K562 (cell line): Measurements from ENCODE around the gene TDRKH.

Experiments used
- CBX5 ChIP-seq: IDR thresholded peaks from 2 replicates; pipeline ENCODE4 v1.6.1; 2014; ENCODE audit warnings: low read depth, borderline replicate concordance
- ZBTB8A ChIP-seq: fragments of 450-650 bp; IDR thresholded peaks from 2 replicates; pipeline ENCODE4 v1.6.1; 2018; ENCODE audit warnings: mild to moderate bottlenecking, moderate library complexity; ENCODE audit not compliant: partially characterized antibody

DNA sequence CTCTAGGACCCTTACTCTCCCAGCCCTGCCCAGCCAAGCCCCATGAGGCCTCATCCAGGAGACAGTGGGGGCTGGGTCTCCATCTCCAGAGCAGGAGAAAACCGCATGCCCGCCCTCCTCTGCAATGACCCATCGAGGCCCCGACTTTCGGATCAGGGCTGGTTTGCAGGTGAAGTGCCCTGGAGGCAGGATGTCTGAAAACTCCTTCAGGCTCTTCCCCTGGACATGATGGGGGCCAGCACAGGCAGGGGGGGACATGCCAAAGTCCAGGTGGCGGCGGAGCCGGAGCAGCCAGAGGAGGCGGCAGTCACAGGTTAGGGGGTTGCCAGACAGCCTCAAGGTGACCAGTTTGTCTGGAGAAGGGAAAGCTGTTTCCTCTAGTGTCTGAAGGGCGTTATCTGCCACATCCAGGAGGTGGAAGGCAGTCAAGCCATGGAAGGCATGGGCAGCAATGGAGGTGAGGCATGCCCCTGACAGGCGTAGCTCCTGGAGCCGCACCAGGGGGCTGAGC lies 11.1 kb upstream of the TDRKH start:
- TF ChIP-seq CBX5 (no peak), ZBTB8A (no peak)
